ENCODE results near the gene SLC10A7. TPM values are rescaled to one million over a fixed set of nuclear protein-coding genes. Genes with fewer than 3 reads are reported as not detected.

SLC10A7 gene
- total RNA-seq, 1 donor from 2014 or later = 23.5 TPM

DNA sequence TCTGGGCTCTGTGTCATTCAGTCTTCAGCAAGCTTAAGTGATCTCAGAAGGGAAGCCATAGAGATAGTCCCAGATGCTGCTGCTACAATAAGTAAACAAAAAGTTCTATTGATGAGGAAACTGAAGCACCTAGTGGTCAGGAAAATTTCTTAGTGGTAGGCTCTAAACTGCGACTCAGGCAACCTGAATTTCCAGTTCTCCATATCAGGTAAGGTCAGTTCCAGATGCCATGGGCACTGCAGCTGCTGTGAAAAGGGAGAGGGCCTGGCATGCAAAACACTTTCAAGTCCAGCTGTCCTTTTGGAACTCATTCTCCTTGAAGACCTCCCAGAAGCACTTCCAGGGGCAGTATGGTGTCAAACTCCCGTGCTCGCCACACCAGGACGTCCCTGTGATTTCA lies 261.2 kb downstream of the SLC10A7 start:
- Histone ChIP-seq H3K36me3 (peaks cover 10% of the 10 kb centered on the region), H3K4me3 (no peak overlapping the region), H3K27ac (no peak overlapping the region), H3K9me3 (no peaks in the 10 kb centered on the region), H3K4me1 (no peaks in the 10 kb centered on the region), H3K27me3 (ENCODE audit: low read depth) (no peaks in the 10 kb centered on the region)
- intact Hi-C loops (cut with DNase I) = no loop called here
- ATAC-seq = no peak
- TF ChIP-seq, protein P1, sequence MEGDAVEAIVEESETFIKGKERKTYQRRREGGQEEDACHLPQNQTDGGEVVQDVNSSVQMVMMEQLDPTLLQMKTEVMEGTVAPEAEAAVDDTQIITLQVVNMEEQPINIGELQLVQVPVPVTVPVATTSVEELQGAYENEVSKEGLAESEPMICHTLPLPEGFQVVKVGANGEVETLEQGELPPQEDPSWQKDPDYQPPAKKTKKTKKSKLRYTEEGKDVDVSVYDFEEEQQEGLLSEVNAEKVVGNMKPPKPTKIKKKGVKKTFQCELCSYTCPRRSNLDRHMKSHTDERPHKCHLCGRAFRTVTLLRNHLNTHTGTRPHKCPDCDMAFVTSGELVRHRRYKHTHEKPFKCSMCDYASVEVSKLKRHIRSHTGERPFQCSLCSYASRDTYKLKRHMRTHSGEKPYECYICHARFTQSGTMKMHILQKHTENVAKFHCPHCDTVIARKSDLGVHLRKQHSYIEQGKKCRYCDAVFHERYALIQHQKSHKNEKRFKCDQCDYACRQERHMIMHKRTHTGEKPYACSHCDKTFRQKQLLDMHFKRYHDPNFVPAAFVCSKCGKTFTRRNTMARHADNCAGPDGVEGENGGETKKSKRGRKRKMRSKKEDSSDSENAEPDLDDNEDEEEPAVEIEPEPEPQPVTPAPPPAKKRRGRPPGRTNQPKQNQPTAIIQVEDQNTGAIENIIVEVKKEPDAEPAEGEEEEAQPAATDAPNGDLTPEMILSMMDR (IDR thresholded peaks at IDR 0.05) = no peak
- no peak for DNase-seq

DNA sequence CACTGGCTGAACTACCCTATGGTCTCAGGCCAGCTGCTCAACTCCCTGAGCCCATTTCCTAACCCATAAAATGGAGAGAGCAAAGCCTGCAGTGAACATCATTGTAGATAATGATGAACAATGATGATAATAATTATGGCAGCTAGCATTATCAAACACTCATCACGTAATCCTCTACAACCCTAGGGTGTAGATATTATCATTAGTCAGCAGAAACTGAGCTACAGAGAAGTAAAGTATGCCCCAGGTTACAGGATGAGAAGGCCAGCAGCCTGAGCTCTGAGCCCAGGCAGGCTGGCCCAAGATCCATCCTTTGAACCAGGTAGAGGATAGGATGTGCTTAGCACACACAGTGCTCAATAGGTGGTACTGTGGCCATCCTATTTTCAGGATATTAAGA lies 264.2 kb downstream of the SLC10A7 start:
- H3K27me3 ChIP-seq (ENCODE audit: low read depth) = no peaks in the 10 kb centered on the region
- TF ChIP-seq, protein P1 (IDR thresholded peaks at IDR 0.05) = no peak
- intact Hi-C loops (cut with DNase I) = no loop called here
- DNase-seq = no peak
- H3K4me3 ChIP-seq = no peak overlapping the region
- ATAC-seq = no peak
- H3K27ac ChIP-seq = no peak overlapping the region
- H3K4me1 ChIP-seq = no peaks in the 10 kb centered on the region
- H3K9me3 ChIP-seq = no peaks in the 10 kb centered on the region
- peaks cover 10% of the 10 kb centered on the region for H3K36me3 ChIP-seq

DNA sequence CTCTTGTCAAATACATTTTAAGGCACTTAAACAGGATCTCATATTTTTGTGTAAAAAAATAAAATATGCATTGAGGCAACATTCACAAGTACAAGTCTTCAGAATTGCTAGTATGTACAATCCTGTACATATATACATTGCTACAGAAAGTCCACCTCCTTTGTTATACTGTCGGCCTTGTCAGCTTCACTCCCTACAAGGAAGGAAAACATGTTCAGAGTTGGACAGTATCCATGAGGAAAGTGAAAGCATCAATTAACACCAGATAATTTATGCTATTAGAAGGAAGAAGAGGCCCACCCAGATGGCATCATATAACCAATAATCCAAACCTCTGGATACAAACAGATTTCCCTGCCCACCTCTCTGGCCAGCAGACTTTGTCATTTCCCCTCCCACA lies 265.4 kb downstream of the SLC10A7 start:
- intact Hi-C loops (cut with DNase I) = no loop called here

DNA sequence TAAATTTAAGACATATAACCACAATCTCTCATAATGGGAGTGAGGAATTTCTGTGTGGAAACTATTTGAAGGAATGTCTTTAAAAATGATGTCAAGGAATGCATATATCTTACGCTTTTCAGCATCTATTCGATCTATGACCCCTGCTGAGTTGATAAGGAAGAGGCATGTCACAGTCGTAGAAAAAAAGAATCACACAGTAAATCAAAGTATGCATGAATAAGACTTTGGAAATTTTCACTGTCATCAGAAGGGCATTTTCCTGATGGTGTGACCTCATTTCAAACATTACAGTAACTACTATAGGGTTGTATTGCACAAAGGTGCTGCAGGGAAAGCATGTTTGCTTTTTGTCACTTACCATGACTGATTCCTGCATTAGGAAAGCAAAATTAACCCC lies 265.9 kb downstream of the SLC10A7 start:
- H3K4me3 ChIP-seq = no peak overlapping the region
- H3K36me3 ChIP-seq = peaks cover 10% of the 10 kb centered on the region
- H3K27ac ChIP-seq = no peak overlapping the region
- TF ChIP-seq, protein P1 (IDR thresholded peaks at IDR 0.05) = no peak
- no peaks in the 10 kb centered on the region for H3K9me3 ChIP-seq
- ATAC-seq = no peak
- no peaks in the 10 kb centered on the region for H3K4me1 ChIP-seq
- intact Hi-C loops (cut with DNase I) = no loop called here
- DNase-seq = no peak
- H3K27me3 ChIP-seq (ENCODE audit: low read depth) = no peaks in the 10 kb centered on the region

More for the DNA sequence above, 265.4 kb downstream of the SLC10A7 start:
- no peaks in the 10 kb centered on the region for H3K9me3 ChIP-seq
- TF ChIP-seq, protein P1 (IDR thresholded peaks at IDR 0.05) = no peak
- DNase-seq (no peak), ATAC-seq (no peak)
- H3K36me3 ChIP-seq = peaks cover 10% of the 10 kb centered on the region
- no peak overlapping the region for H3K4me3 ChIP-seq
- no peaks in the 10 kb centered on the region for H3K27me3 ChIP-seq (ENCODE audit: low read depth)
- H3K27ac ChIP-seq = no peak overlapping the region
- no peaks in the 10 kb centered on the region for H3K4me1 ChIP-seq

DNA sequence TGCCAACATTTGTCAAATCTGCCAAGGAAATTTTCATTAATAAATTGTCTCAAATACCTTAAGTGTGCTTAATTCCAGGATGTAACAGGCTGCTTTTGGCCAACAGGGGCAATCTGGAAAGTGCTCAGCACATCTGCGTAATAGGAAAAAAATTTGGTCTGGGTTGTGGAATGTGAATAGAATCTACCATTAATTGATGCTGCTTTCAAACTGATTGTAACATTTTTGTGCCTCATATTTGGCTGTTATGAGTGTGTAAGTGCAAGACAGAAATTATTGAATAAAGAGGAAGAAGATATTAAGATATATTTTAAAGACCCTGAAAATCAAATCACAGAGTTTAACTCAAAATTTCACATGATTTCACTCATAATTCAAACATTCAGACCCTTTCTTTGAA lies 266.3 kb downstream of the SLC10A7 start:
- no peak for ATAC-seq
- no peak for DNase-seq
- no peaks in the 10 kb centered on the region for H3K4me1 ChIP-seq
- H3K9me3 ChIP-seq = no peaks in the 10 kb centered on the region
- intact Hi-C loops (cut with DNase I) = no loop called here
- no peak overlapping the region for H3K27ac ChIP-seq
- H3K36me3 ChIP-seq = peaks cover 10% of the 10 kb centered on the region
- TF ChIP-seq, protein P1 (IDR thresholded peaks at IDR 0.05) = no peak
- H3K4me3 ChIP-seq = no peak overlapping the region
- H3K27me3 ChIP-seq (ENCODE audit: low read depth) = no peaks in the 10 kb centered on the region
